NCI-H1436 treated with DMSO at 0.1 percent for 48 hours (cell line): ENCODE data around the gene ARL1.
"Not testable (repeated sequence)": the region's sequence is repeated elsewhere in the genome, so short reads cannot be mapped to it uniquely, and the experiment has no call there.

ENCODE experiments used
- DNase-seq: peaks from one replicate; lab custom pipeline; 2025; lab: John Stamatoyannopoulos, UW

ARL1 gene

DNA sequence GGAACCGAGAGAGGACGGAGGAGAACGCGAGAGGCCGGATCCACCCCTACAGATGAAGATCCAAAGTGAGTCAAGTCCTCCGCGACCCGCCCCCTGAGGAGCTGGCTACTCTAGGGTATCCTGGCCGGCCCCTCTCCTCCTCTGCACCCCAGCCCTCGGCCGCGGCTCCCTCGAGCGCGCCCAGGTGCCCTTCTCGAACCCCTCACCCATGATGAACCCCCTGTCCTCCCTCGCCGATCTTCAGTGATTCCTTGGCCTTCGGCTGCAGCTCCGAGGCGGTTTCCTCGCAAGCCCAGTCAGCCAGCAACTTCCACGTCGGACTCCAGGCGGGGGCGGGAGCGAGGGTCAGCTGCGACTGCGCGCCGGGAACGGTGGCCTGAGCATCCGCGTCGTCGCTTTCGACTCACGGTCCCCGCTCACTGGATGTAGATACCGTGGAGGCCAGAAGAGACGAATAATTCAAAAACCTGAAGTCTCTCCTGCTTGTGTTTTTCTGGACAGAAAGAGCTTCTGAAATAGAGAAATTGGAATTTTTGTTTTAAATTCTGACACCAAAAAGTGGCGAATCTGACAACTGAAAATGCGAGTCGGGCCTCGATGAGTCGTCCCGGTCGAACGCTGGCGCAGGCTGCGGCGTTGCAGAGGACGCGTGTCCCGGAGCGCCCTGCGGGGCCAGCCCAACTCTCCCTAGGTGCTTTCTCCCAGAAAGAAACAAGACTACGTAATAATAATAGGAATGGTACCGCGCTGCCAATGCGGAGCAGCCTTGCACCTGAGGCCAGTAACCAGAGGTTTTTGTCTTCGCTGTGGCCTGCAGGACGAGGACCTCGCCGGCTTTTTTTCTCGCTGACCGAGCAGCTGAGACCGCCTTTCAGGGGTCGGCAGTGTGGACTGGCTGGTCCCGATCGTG is at the start of gene ARL1:
TSS of gene ARL1 (minus strand) at position 337 of the 910 bp plus-strand sequence. CDS start at position 210, 127 bp downstream.
- no peak for DNase-seq

GRCh38 chr12:101455685-101456084 is 48.1 kb upstream of the ARL1 start:
- DNase-seq = no peak

DNA sequence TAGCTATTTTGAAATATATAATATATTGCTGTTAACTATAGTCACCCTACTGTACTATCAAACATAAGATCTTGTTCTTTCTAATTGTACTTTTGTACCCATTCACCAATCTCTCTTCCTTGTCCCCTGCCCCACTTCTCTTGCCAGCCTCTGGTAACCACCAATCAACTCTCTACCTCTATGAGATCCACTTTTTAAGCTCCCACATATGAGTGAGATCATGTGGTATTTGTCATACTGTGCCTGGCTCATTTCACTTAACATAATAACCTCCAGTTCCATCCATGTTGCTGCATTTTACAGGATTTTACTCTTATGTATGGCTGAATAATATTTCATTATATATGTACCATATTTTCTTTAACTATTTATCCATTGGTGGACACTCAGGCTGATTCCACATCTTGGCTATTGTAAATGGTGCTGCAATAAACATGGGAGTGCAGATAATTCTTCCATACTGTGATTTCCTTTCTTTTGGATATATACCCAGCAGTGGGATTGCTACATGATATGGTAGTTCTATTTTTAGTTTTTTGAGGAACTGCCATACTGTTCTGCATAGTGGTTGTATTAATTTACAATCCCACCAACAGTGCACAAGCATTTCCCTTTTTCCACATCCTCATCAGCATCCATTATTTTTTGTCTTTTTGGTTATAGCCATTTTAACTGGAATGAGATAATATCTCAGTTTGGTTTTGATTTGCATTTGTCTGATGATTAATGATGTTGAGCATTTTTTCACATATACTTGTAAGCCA is 34.1 kb upstream of the ARL1 start:
- DNase-seq = no peak

- no peak for DNase-seq
These were observed 31.7 kb upstream of the ARL1 start for GRCh38 chr12:101439236-101439635.

DNA sequence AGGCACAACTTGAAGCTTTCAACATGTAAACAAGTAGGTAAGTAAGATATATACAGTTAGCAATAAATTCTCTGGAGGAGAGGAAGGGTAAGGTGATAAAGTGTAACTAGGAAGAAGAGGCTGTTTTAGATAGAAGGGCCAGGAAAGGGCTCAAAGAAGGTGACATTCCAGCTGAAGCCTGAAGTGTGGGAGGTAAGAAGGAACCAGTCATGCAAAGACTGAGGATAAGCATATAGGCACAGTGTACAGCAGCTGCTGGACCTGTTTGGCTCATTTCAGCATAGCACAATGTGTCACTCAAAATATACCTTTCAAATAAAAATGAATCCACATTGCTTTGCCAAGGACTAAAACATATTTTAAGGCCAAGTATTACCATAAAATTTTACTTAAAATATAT is 28.6 kb upstream of the ARL1 start:
- no peak for DNase-seq

GRCh38 chr12:101430456-101430855 is 22.9 kb upstream of the ARL1 start:
- DNase-seq = no peak

DNA sequence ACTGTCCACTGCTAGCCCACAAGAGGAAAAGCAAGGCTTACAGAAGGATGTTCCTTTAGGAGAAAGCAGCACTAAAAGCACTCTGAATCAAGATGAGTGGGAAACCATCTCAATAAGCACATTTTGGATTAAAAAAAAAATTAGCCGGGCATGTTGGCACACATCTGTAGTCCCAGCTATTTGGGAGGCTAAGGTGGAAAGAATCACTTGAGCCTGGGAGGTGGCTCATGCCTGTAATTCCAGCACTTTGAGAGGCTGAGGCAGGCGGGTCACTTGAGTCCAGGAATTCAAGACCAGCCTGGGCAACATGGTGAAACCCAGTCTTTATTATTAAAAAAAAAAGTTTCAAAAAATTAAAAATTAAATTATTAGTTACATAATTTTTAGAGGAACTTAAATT is 17.0 kb upstream of the ARL1 start:
- DNase-seq = no peak

GRCh38 chr12:101422066-101422465 is 14.5 kb upstream of the ARL1 start:
- DNase-seq = not testable (repeated sequence)

GRCh38 chr12:101415228-101415627 is 7.7 kb upstream of the ARL1 start:
- no peak for DNase-seq

DNA sequence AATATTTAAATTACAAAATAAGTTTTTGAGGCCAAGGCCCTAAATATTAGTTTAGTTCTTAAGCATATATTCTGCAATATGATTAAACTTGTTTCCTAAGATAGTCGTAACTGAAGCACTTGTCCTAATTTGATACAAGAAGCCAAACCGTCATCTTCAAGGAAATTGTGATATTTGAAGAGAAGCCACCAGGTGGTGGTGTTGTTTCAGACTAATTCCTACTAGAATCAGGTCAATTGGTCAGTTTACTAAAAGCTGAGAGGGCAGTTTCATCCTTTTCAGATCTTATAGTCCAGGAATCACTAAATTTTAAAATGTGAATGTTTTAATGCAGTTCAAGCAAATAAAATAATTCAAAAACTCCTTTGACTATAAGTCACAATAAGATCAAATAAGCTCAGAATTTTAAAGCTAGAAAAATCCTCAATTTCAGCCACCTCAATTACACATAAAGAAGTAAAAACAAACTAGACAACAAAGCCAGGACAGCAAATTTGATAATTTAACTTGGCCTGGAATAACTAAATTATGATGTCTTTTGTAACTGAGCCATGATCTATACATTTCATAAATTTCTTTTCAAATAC is 7.1 kb upstream of the ARL1 start:
- no peak for DNase-seq

- DNase-seq = not testable (repeated sequence)
These were observed 2.6 kb upstream of the ARL1 start for GRCh38 chr12:101410169-101410568.

GRCh38 chr12:101407049-101407435 is 530 bp downstream of the ARL1 start:
- no peak for DNase-seq

GRCh38 chr12:101391181-101391580 is 16.4 kb downstream of the ARL1 start:
- not testable (repeated sequence) for DNase-seq

DNA sequence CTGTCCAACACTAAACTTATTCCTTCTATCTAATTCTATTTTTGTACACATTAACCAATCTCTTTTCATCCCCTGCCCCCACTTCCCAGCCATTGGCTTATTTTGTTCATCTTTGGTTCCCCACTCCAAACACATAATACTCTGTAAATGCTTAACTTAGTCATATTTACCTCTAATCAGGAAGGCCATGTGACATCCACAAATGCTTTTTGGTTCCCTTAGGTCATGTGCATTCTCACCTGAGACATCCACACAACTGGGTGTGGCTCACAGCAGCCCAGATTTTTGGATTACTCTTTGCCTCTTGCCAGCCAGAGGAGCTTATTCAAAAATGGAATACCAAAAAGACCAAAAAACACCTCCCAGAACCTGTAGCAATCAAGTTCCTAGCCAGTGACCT is 28.4 kb downstream of the ARL1 start:
- no peak for DNase-seq

DNA sequence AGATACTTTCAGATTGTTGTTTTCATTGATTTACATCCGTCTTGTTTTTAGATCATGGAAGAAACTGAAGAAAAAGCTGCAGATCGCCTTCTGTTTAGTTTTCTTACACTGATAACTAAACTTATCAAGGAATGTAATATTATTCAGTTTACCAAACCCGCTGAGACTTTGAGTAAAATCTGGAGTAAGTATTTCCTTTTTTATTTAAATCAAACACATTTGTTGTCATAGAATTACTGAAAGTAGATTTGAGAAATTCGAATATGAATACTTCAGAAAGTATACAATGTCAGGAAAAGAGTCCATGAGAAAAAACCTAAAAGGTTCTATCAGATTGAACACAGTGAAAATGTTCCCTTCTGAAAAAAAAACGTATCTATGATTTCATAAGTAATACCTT is 32.0 kb downstream of the ARL1 start:
- DNase-seq = no peak

GRCh38 chr12:101372431-101372830 is 35.1 kb downstream of the ARL1 start:
- no peak for DNase-seq

DNA sequence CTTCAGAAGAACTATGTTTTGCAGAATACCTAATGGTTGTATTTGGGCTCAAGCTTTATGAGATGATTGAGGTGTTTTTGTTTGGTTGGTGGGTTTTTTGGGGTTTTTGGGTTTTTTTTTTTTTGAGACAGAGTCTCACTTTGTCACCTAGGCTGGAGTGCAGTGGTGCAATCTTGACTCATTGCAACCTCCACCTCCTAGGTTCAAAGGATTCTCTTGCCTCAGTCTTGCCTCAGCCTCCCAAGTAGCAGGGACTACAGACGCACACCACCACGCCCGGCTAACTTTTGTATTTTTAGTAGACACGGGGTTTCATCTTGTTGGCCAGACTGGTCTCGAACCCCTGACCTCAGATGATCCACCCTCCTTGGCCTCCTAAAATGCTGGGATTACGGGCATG is 39.6 kb downstream of the ARL1 start:
- DNase-seq = no peak

DNA sequence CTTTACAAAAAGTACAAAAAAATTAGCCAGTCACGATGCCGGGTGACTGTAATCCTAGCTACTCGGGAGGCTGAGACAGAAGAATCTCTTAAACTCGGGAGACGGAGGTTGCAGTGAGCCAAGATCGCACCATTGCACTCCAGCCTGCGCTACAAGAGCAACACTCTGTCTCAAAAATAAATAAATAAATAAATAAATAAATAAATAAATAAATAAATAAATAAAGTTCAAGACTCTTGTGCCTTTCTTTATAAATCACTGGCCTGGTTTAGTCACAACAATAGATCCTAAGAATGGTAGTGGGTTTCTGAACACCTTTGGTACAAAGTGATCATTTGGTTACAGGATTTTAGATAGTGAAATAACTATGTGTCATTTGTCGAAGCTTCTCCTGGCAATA is 46.1 kb downstream of the ARL1 start:
- DNase-seq = no peak

GRCh38 chr12:101356794-101357193 is 50.8 kb downstream of the ARL1 start:
- DNase-seq = no peak

DNA sequence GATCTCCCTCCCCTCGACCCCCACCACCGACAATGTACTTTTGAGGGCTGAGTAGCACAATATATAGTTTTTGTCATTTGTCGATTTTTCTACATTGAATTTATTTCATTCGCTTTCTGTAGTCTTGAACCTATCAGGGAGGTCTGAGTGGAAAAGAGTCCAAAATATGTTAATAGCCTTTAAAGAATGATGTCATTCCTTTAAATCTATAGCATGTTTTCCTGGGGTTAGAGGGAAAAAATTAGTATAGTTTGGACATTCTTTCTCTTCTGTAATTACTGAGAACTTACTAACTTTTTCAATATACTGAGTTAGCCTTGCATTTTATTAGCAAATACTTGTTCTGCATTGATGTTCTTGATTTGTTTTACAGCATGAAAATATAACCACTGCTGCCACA is 55.9 kb downstream of the ARL1 start:
- DNase-seq = no peak

DNA sequence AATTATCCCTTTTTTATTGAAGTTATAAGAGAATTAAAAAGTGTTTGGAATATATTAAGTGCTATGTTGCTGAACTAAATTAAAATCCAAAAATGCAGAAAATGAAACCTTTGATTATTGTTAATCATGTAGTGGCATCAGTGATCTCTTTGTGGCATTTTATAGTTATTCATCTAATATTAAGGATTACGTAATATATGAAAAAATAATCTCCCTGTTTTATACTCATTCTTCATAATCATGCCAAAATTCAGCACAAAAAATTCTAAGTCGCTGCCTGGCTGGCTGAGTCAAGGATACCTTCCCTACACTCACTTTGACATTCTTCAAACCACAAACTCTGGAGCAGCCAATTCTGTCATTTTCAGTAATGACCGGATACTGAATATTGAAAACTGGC is 63.7 kb downstream of the ARL1 start:
- no peak for DNase-seq
